Loucy (cell line): ENCODE measurements around the gene RREB1.

Source experiments
- EZH2phosphoT487 ChIP-seq: fragments of 200-600 bp; IDR thresholded peaks from 2 replicates; pipeline ENCODE4 v1.6.1; 2018; ENCODE audit warnings: antibody characterized with exemption, mild to moderate bottlenecking, moderate library complexity, borderline replicate concordance
- TF ChIP-seq, protein P1 (sequence below): fragments of 200-600 bp; sonication (generic); conservative IDR thresholded peaks from 2 replicates; pipeline ENCODE4 v1.5.1; 2014; ENCODE audit warnings: mild to moderate bottlenecking, antibody characterized with exemption, low read length

DNA sequence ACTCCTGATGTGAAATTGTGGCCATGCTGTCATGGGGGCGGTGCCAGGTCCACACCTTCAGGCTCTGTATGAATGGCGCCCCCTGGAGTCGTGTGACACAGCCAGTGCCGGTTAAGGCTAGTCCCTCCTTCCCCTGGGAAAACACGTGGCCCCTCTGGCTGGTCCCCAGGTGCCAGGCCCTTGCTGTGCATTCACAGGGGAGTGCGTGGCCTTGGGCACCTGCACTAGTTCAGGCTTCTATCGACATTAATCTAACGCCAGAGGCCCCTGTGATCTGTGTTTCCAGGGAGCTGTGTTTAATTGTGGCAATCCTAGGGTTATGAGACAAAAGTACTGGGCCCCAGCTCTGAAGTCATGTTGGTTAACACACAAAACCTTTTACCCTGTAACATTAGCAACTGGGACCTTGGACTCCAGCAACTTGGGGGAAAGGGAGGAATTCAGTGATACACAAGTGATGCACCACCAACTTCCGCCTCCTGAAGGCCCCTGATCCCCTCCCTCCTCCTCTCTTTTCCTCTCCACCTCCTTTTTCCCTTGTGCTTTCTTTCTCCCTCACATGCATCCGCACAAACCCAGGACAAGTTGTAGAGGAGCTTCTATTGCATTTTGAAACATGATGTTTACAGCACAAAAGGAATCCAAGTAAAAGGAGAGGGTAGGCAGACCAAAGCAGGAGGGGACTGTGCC, 131.3 kb downstream of the RREB1 start:
- TF ChIP-seq EZH2phosphoT487: no peak
- TF ChIP-seq, protein P1, sequence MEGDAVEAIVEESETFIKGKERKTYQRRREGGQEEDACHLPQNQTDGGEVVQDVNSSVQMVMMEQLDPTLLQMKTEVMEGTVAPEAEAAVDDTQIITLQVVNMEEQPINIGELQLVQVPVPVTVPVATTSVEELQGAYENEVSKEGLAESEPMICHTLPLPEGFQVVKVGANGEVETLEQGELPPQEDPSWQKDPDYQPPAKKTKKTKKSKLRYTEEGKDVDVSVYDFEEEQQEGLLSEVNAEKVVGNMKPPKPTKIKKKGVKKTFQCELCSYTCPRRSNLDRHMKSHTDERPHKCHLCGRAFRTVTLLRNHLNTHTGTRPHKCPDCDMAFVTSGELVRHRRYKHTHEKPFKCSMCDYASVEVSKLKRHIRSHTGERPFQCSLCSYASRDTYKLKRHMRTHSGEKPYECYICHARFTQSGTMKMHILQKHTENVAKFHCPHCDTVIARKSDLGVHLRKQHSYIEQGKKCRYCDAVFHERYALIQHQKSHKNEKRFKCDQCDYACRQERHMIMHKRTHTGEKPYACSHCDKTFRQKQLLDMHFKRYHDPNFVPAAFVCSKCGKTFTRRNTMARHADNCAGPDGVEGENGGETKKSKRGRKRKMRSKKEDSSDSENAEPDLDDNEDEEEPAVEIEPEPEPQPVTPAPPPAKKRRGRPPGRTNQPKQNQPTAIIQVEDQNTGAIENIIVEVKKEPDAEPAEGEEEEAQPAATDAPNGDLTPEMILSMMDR: peak; percentile 90
